Nephron (organoid): ENCODE results near the gene GMDS.

ENCODE experiments used
- H3K27ac Mint-ChIP-seq, 3 experiments: 2 replicates each; pipeline ENCODE4 v1.8.0; 2020; ENCODE audit warnings: mixed read lengths in 3 of 3, mild to moderate bottlenecking in 2 of 3, moderate library complexity in 1 of 3
- H3K27me3 Mint-ChIP-seq: 2 replicates; pipeline ENCODE4 v1.8.0; 2021; ENCODE audit warnings: low read depth, mild to moderate bottlenecking, moderate library complexity, mixed read lengths
- H3K36me3 Mint-ChIP-seq: 2 replicates; pipeline ENCODE4 v1.8.0; 2020; ENCODE audit warnings: low read depth, mixed read lengths
- H3K4me1 Mint-ChIP-seq: 2 replicates; pipeline ENCODE4 v1.8.0; 2020; ENCODE audit warnings: mixed read lengths
- H3K4me3 Mint-ChIP-seq, 3 experiments: 2 replicates each; pipeline ENCODE4 v1.8.0; 2020; ENCODE audit warnings: mild to moderate bottlenecking in 3 of 3, mixed read lengths in 3 of 3, moderate library complexity in 2 of 3
- H3K9me3 Mint-ChIP-seq: 2 replicates; pipeline ENCODE4 v1.8.0; 2020; ENCODE audit warnings: mixed read lengths
- TF ChIP-seq, protein P1 (sequence below), 3 experiments: fragments of 200-600 bp; sonication (generic); IDR thresholded peaks; one replicate each; pipeline ENCODE4 v1.5.0; 2021; ENCODE audit warnings: antibody characterized with exemption in 3 of 3; ENCODE audit not compliant: unreplicated experiment in 3 of 3

GMDS gene

DNA sequence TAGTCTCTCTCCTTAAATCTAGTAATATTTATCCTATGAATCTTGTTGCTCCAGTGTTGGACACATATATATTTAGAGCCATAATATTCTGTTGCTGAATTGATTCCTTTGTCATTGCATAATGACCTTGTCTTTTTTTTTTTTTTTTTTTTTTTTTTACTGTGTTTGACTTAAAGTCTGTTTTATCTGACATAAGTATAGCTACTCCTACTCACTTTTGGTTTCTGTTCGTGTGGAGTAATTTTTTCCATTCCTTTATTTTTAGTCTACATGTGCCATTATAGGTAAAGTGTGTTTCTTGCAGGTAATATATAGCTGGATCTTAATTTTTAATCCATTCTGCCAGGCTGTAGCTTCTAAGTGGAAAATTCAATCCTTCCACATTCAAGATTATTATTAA, 166.5 kb downstream of the GMDS start:
- H3K36me3 Mint-ChIP-seq, result peaks cover 22% of the 10 kb centered on the region

DNA sequence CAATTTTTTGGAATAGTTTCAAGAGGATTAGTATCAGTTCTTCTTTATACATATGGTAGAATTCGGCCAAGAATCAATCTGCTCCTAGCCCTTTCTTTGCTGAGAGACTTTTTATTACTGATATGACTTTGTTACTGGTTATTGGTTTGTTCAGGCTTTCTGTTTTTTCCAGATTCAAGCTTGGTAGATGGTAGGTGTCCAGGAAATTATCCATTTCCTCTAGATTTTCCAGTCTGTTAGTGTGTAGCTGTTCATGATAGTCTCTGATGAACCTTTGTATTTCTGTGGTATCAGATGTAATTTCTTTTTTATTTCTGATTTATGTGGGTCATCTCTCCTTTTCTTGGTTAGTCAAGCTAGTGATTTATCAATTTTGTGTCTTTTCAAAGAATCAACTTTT, 167.6 kb downstream of the GMDS start:
- H3K4me1 Mint-ChIP-seq, result no peaks in the 10 kb centered on the region
- H3K9me3 Mint-ChIP-seq, result peaks cover 27% of the 10 kb centered on the region
- H3K4me3 Mint-ChIP-seq, result no peak overlapping the region
- no peaks in the 10 kb centered on the region for H3K27me3 Mint-ChIP-seq
- H3K36me3 Mint-ChIP-seq, result peaks cover 22% of the 10 kb centered on the region
- no peak overlapping the region for H3K27ac Mint-ChIP-seq
- TF ChIP-seq, protein P1, sequence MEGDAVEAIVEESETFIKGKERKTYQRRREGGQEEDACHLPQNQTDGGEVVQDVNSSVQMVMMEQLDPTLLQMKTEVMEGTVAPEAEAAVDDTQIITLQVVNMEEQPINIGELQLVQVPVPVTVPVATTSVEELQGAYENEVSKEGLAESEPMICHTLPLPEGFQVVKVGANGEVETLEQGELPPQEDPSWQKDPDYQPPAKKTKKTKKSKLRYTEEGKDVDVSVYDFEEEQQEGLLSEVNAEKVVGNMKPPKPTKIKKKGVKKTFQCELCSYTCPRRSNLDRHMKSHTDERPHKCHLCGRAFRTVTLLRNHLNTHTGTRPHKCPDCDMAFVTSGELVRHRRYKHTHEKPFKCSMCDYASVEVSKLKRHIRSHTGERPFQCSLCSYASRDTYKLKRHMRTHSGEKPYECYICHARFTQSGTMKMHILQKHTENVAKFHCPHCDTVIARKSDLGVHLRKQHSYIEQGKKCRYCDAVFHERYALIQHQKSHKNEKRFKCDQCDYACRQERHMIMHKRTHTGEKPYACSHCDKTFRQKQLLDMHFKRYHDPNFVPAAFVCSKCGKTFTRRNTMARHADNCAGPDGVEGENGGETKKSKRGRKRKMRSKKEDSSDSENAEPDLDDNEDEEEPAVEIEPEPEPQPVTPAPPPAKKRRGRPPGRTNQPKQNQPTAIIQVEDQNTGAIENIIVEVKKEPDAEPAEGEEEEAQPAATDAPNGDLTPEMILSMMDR (IDR thresholded peaks at IDR 0.05; ENCODE audit: unreplicated experiment in 3 of 3), result no peak

More for the DNA sequence above, 166.5 kb downstream of the GMDS start:
- Mint-ChIP-seq H3K27ac (no peak overlapping the region), H3K4me1 (no peaks in the 10 kb centered on the region), H3K4me3 (no peak overlapping the region), H3K27me3 (no peaks in the 10 kb centered on the region), H3K9me3 (peaks cover 27% of the 10 kb centered on the region)
- TF ChIP-seq, protein P1 (IDR thresholded peaks at IDR 0.05; ENCODE audit: unreplicated experiment in 3 of 3), result no peak

DNA sequence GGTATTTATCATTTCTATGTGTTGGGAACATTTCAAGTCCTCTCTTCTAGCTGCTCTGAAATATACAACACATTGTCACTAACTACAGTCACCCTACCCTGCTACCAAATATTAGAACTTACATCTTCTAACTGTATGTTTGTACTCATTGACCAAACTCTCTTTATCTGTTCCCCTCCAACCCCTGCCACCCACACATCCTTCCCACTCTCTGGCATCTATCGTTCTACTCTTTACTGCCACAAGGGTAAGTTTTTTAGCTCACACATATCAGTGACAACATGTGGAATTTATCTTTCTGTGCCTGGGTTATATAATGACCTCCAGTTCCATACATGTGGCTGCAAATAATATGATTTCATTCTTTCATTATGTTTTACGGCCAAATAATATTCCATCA, 171.9 kb downstream of the GMDS start:
- no peak overlapping the region for H3K4me3 Mint-ChIP-seq
- no peak overlapping the region for H3K27ac Mint-ChIP-seq
- H3K4me1 Mint-ChIP-seq, result no peaks in the 10 kb centered on the region
- H3K36me3 Mint-ChIP-seq, result peaks cover 20% of the 10 kb centered on the region
- no peaks in the 10 kb centered on the region for H3K27me3 Mint-ChIP-seq
- peaks cover 23% of the 10 kb centered on the region for H3K9me3 Mint-ChIP-seq
- TF ChIP-seq, protein P1 (IDR thresholded peaks at IDR 0.05; ENCODE audit: unreplicated experiment in 3 of 3), result no peak

DNA sequence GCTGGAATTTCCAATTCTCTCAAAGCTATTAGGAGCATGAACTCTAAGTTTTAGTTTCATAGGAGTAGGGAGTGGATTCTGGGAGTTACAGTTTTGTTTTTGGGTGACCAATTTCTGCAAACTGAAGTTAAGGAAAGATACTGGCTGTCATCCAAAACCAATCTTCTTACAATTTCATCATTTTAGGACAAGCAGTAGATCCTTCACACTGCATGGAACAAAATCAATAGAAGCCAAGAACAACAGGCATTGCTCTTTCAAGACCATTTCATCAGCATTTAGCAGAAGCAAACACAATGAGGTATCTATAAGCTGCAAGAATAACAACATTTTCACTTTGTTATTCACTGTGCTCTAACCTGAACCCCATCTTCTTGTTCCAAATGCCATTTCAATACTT, 173.0 kb downstream of the GMDS start:
- peaks cover 10% of the 10 kb centered on the region for H3K36me3 Mint-ChIP-seq
- H3K27ac Mint-ChIP-seq, result no peak overlapping the region

DNA sequence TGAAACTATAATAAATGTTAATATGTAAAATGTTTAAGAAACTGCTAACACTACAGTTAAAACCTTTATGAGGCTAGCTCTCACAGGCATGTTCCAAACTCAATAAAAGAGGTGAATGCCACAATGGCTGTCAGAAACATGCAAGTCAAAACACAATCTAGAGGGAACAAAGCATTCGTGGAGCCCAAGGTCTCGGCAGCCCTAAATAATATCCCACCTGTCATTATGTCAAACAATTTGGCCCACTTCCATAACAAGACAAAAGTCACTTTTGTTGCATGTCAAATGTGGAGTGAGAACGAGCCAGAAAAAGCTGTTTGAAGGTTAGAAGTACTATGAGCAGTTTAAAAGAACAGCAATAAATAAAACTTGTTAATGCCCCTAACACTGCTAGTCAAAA, 181.9 kb downstream of the GMDS start:
- H3K4me3 Mint-ChIP-seq, result no peak overlapping the region
- no peaks in the 10 kb centered on the region for H3K27me3 Mint-ChIP-seq
- TF ChIP-seq, protein P1 (IDR thresholded peaks at IDR 0.05; ENCODE audit: unreplicated experiment in 3 of 3), result no peak
- peaks cover 14% of the 10 kb centered on the region for H3K4me1 Mint-ChIP-seq
- H3K27ac Mint-ChIP-seq, result peak overlapping the region in 2 of 3 experiments; percentile 18 to 21
- peaks cover 4% of the 10 kb centered on the region for H3K36me3 Mint-ChIP-seq
- H3K9me3 Mint-ChIP-seq, result peaks cover 13% of the 10 kb centered on the region

More for the DNA sequence above, 173.0 kb downstream of the GMDS start:
- peaks cover 14% of the 10 kb centered on the region for H3K9me3 Mint-ChIP-seq
- TF ChIP-seq, protein P1 (IDR thresholded peaks at IDR 0.05; ENCODE audit: unreplicated experiment in 3 of 3), result no peak
- no peaks in the 10 kb centered on the region for H3K4me1 Mint-ChIP-seq
- no peaks in the 10 kb centered on the region for H3K27me3 Mint-ChIP-seq
- H3K4me3 Mint-ChIP-seq, result no peak overlapping the region

DNA sequence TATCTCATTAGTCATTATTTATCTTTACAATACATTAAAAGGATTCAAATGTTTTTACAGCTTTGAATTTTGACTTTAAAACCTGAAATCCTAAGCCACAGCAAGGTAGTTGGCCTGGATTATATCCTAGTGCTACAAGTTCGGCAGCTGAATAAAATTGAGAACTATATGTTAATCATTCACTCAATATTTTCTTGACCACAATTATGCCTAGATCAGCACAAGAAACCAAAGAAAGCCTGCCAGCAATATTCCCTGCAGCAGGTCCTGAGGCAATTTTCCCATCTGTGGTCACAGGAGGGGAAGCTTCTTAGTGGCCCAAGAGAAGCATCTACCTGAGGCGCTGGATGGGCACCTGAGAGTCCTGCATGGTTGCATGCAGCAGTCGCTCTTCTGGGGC, 183.5 kb downstream of the GMDS start:
- H3K9me3 Mint-ChIP-seq, result peaks cover 13% of the 10 kb centered on the region
- H3K36me3 Mint-ChIP-seq, result peaks cover 9% of the 10 kb centered on the region
- H3K4me3 Mint-ChIP-seq, result no peak overlapping the region
- H3K27ac Mint-ChIP-seq, result no peak overlapping the region
- TF ChIP-seq, protein P1 (IDR thresholded peaks at IDR 0.05; ENCODE audit: unreplicated experiment in 3 of 3), result no peak
- H3K4me1 Mint-ChIP-seq, result peaks cover 14% of the 10 kb centered on the region
- H3K27me3 Mint-ChIP-seq, result no peaks in the 10 kb centered on the region
